GM18907 (cell line): ENCODE results near the gene AP2M1.
A peak's percentile ranks its signal among the peaks of the same experiment; 100 is the strongest.

Source experiments
- ATAC-seq: cut with Tn5 transposase; IDR thresholded peaks from one replicate; pipeline ENCODE4 v1.9.1; 2021; ENCODE audit warnings: mild to moderate bottlenecking, moderate library complexity; ENCODE audit not compliant: unreplicated experiment

AP2M1 gene

GRCh38 chr3:184178521-184179138, 4.0 kb downstream of the AP2M1 start:
- no peak for ATAC-seq

- no peak for ATAC-seq
Measured at GRCh38 chr3:184180165-184180564, 5.5 kb downstream of the AP2M1 start.

GRCh38 chr3:184181596-184181995, 6.9 kb downstream of the AP2M1 start:
- no peak for ATAC-seq

- no peak for ATAC-seq
Measured at GRCh38 chr3:184183679-184184078, 9.0 kb downstream of the AP2M1 start.

- no peak for ATAC-seq
Measured at GRCh38 chr3:184184546-184185230, 10.0 kb downstream of the AP2M1 start.

- ATAC-seq: peak; percentile 83
Measured at GRCh38 chr3:184185461-184186183, 11.0 kb downstream of the AP2M1 start.

GRCh38 chr3:184186184-184186901, 11.7 kb downstream of the AP2M1 start, which contains the start of gene ABCF3:
Gene ABCF3 (plus strand): TSS chr3:184186199. CDS start chr3:184186208, 9 bp downstream.
- ATAC-seq: peak; percentile 38

GRCh38 chr3:184186902-184187207, 12.2 kb downstream of the AP2M1 start:
- ATAC-seq: no peak

GRCh38 chr3:184188080-184188479, 13.4 kb downstream of the AP2M1 start:
- ATAC-seq: no peak

- ATAC-seq: no peak
Measured at GRCh38 chr3:184189421-184189820, 14.8 kb downstream of the AP2M1 start.

GRCh38 chr3:184192889-184193288, 18.2 kb downstream of the AP2M1 start:
- no peak for ATAC-seq

GRCh38 chr3:184193991-184194539, 19.4 kb downstream of the AP2M1 start:
- no peak for ATAC-seq

GRCh38 chr3:184196536-184196935, 21.9 kb downstream of the AP2M1 start:
- ATAC-seq: no peak

- no peak for ATAC-seq
Measured at GRCh38 chr3:184198509-184198908, 23.9 kb downstream of the AP2M1 start.

- ATAC-seq: no peak
Measured at GRCh38 chr3:184200825-184201224, 26.2 kb downstream of the AP2M1 start.

- no peak for ATAC-seq
Measured at GRCh38 chr3:184203526-184203925, 28.9 kb downstream of the AP2M1 start.

- no peak for ATAC-seq
Measured at GRCh38 chr3:184209146-184209923, 34.7 kb downstream of the AP2M1 start.

GRCh38 chr3:184211297-184211696, 36.6 kb downstream of the AP2M1 start:
- ATAC-seq: no peak

GRCh38 chr3:184211718-184212117, 37.1 kb downstream of the AP2M1 start:
- ATAC-seq: no peak

GRCh38 chr3:184218814-184219213, 44.2 kb downstream of the AP2M1 start:
- no peak for ATAC-seq
